PC-9 (cell line): ENCODE measurements around the gene GLB1L. TPM values are rescaled to one million over a fixed set of nuclear protein-coding genes. Genes with fewer than 3 reads are reported as not detected.

ENCODE experiments used
- BruUV-seq: library from RNA; stranded (reverse); fragments of 400-500 nt; replicated peaks from 2 replicates; lab custom pipeline; 2021; lab: Mats Ljungman, UMichigan
- CTCF ChIA-PET: fragments of 300-600 bp; sonication (Branson Sonifier 250); formaldehyde crosslinking; loops from one replicate; lab custom pipeline; 2022; ENCODE audit warnings: antibody characterized with exemption; lab: Charles Lee
- POLR2A ChIA-PET: fragments of 300-600 bp; sonication (Branson Sonifier 250); formaldehyde crosslinking; loops from one replicate; lab custom pipeline; 2022; ENCODE audit warnings: antibody characterized with exemption; ENCODE audit not compliant: unreplicated experiment; lab: Charles Lee
- DNase-seq, 2 experiments: peaks; one replicate each; pipeline versions ENCODE4 v3.0.0 to v3.0.0-alpha.2; 2015 to 2022; ENCODE audit warnings: mixed read lengths in 1 of 2
- H2AFZ ChIP-seq: fragments of 200-600 bp; sonication (generic); 2 replicates; pipeline ENCODE4 v1.8.1; 2017; ENCODE audit warnings: antibody characterized with exemption
- H3F3A ChIP-seq: fragments of 200-600 bp; sonication (generic); 2 replicates; pipeline ENCODE4 v1.8.1; 2017; ENCODE audit warnings: antibody characterized with exemption, mild to moderate bottlenecking, low read depth; ENCODE audit not compliant: insufficient read depth
- H3K27ac ChIP-seq: fragments of 200-600 bp; sonication (generic); 2 replicates; pipeline ENCODE4 v1.6.1; 2016; ENCODE audit warnings: mixed run types
- H3K27me3 ChIP-seq: fragments of 200-600 bp; sonication (generic); 2 replicates; pipeline ENCODE4 v1.6.1; 2016; ENCODE audit warnings: low read depth, mixed run types; ENCODE audit not compliant: insufficient read depth
- H3K36me3 ChIP-seq: fragments of 200-600 bp; sonication (generic); 2 replicates; pipeline ENCODE4 v1.6.1; 2016; ENCODE audit warnings: low read depth, mixed run types
- H3K4me1 ChIP-seq: fragments of 200-600 bp; sonication (generic); replicated peaks from 2 replicates; pipeline ENCODE4 v1.6.1; 2016; ENCODE audit warnings: mixed run types; ENCODE audit not compliant: insufficient read depth
- H3K4me2 ChIP-seq: fragments of 200-600 bp; sonication (generic); 2 replicates; pipeline ENCODE4 v1.6.1; 2017; ENCODE audit warnings: mixed run types
- H3K4me3 ChIP-seq: fragments of 200-600 bp; sonication (generic); 2 replicates; pipeline ENCODE4 v1.6.1; 2016; ENCODE audit warnings: mixed run types
- H3K79me2 ChIP-seq: fragments of 200-600 bp; sonication (generic); 2 replicates; pipeline ENCODE4 v1.6.1; 2017; ENCODE audit warnings: low read depth, mixed run types
- H3K9me2 ChIP-seq: fragments of 200-600 bp; sonication (generic); 2 replicates; pipeline ENCODE4 v1.8.1; 2017; ENCODE audit warnings: mild to moderate bottlenecking; ENCODE audit not compliant: insufficient read depth
- H3K9me3 ChIP-seq: fragments of 200-600 bp; sonication (generic); 2 replicates; pipeline ENCODE4 v1.8.1; 2016; ENCODE audit warnings: low read depth; ENCODE audit not compliant: insufficient read depth
- H4K20me1 ChIP-seq: fragments of 200-600 bp; sonication (generic); 2 replicates; pipeline ENCODE4 v1.8.1; 2017; ENCODE audit not compliant: insufficient read depth
- CTCF ChIP-seq: fragments of 200-600 bp; sonication (generic); conservative IDR thresholded peaks from 2 replicates; pipeline ENCODE4 v1.6.1; 2017; ENCODE audit warnings: mixed run types, antibody characterized with exemption, mild to moderate bottlenecking, moderate library complexity
- EZH2 ChIP-seq: fragments of 200-600 bp; sonication (generic); IDR thresholded peaks from 2 replicates; pipeline ENCODE4 v1.8.0; 2017; ENCODE audit warnings: antibody characterized with exemption, low read depth
- intact Hi-C: fragments of 100-400 bp; cut with micrococcal nuclease; formaldehyde crosslinking; loops from one replicate; pipeline ENCODE4 v1.10.0; 2022; ENCODE audit not compliant: unreplicated experiment
- total RNA-seq: library from RNA; stranded (reverse); gene quantifications from 2 replicates; pipeline ENCODE4 v1.2.3, GENCODE V29; 2021

Gene GLB1L
- total RNA-seq, 1 experiment from 2014 or later, result 10.8 TPM

- Histone ChIP-seq H3F3A (peaks cover 44% of the 10 kb centered on the region), H4K20me1 (no peaks in the 10 kb centered on the region), H3K27ac (peak overlapping the region; percentile 78), H2AFZ (no peak overlapping the region), H3K4me2 (peak overlapping the region; percentile 73), H3K79me2 (peaks cover 53% of the 10 kb centered on the region), H3K27me3 (no peaks in the 10 kb centered on the region), H3K9me3 (no peaks in the 10 kb centered on the region), H3K4me3 (0 out of 2 replicates have a peak overlapping the region, but pooled peaks have one; percentile 7), H3K36me3 (0 out of 2 replicates have a peak, but pooled peaks cover 9% of the 10 kb centered on the region), H3K4me1 (peaks cover 66% of the 10 kb centered on the region), H3K9me2 (no peaks in the 10 kb centered on the region)
- BruUV-seq, result no TSS peak
- no peak for DNase-seq
- TF ChIP-seq CTCF (no peak), EZH2 (no peak)
- ChIA-PET CTCF (interaction anchor here (1.1 to 1.8 kb wide), 3 partner anchors 26 to 46 kb away, joined by 5 to 13 read pairs (median 6); no protein-coding TSS in a partner anchor), POLR2A (interaction anchor here (0.5 to 1.6 kb wide), 5 partner anchors 26 to 204 kb away, joined by 4 to 16 read pairs (median 7); partner anchors contain the start of gene DNAJB2)
- intact Hi-C loops, result loop anchor here (1.0 to 2.0 kb wide), 6 partner anchors 20 to 72 kb away; partner anchors contain the start of genes ANKZF1, ATG9A, CNPPD1 and DNAJB2
Measured at GRCh38 chr2:219248845-219249202, 3.6 kb upstream of the GLB1L start.

- H3K36me3 ChIP-seq, result 0 out of 2 replicates have a peak, but pooled peaks cover 9% of the 10 kb centered on the region
- no peak overlapping the region for H2AFZ ChIP-seq
- CTCF ChIA-PET, result interaction anchor here (0.5 to 1.8 kb wide), 2 partner anchors 31 to 47 kb away, joined by 3 to 6 read pairs; no protein-coding TSS in a partner anchor
- 0 out of 2 replicates have a peak overlapping the region, but pooled peaks have one; percentile 7 for H3K4me3 ChIP-seq
- peak overlapping the region; percentile 73 for H3K4me2 ChIP-seq
- peaks cover 66% of the 10 kb centered on the region for H3K4me1 ChIP-seq
- no TSS peak for BruUV-seq
- no peaks in the 10 kb centered on the region for H3K9me2 ChIP-seq
- DNase-seq, result no peak
- H3K9me3 ChIP-seq, result no peaks in the 10 kb centered on the region
- H3F3A ChIP-seq, result peaks cover 44% of the 10 kb centered on the region
- POLR2A ChIA-PET, result no interaction called here
- intact Hi-C loops, result loop anchor here (2.0 kb wide), 1 partner anchor 71 kb away; the partner anchor contains the start of gene CNPPD1
- peaks cover 48% of the 10 kb centered on the region for H3K79me2 ChIP-seq
- TF ChIP-seq CTCF, result no peak
- no peak for TF ChIP-seq EZH2
- no peaks in the 10 kb centered on the region for H3K27me3 ChIP-seq
- no peaks in the 10 kb centered on the region for H4K20me1 ChIP-seq
- H3K27ac ChIP-seq, result peak overlapping the region; percentile 78
Measured at GRCh38 chr2:219247678-219248642, 2.7 kb upstream of the GLB1L start.

- Histone ChIP-seq H3K9me3 (no peaks in the 10 kb centered on the region), H3K4me1 (peaks cover 57% of the 10 kb centered on the region), H3K4me3 (no peak overlapping the region), H3K36me3 (0 out of 2 replicates have a peak, but pooled peaks cover 9% of the 10 kb centered on the region), H3K27ac (no peak overlapping the region), H2AFZ (no peak overlapping the region), H3K27me3 (no peaks in the 10 kb centered on the region), H3K4me2 (peak overlapping the region; percentile 87), H4K20me1 (no peaks in the 10 kb centered on the region), H3F3A (peaks cover 42% of the 10 kb centered on the region), H3K9me2 (no peaks in the 10 kb centered on the region), H3K79me2 (peaks cover 34% of the 10 kb centered on the region)
- TF ChIP-seq EZH2 (no peak), CTCF (no peak)
- no peak for DNase-seq
- POLR2A ChIA-PET, result no interaction called here
- no TSS peak for BruUV-seq
- CTCF ChIA-PET, result no interaction called here
- intact Hi-C loops, result no loop called here
Measured at GRCh38 chr2:219246559-219246958, 1.3 kb upstream of the GLB1L start.
